Measurements from ENCODE around the gene ANKMY2. TPM values are rescaled to one million over a fixed set of nuclear protein-coding genes. Genes with fewer than 3 reads are reported as not detected.

Gene ANKMY2
- total RNA-seq, 2 experiments from 2014 or later = 10.3 to 15.2 TPM

DNA sequence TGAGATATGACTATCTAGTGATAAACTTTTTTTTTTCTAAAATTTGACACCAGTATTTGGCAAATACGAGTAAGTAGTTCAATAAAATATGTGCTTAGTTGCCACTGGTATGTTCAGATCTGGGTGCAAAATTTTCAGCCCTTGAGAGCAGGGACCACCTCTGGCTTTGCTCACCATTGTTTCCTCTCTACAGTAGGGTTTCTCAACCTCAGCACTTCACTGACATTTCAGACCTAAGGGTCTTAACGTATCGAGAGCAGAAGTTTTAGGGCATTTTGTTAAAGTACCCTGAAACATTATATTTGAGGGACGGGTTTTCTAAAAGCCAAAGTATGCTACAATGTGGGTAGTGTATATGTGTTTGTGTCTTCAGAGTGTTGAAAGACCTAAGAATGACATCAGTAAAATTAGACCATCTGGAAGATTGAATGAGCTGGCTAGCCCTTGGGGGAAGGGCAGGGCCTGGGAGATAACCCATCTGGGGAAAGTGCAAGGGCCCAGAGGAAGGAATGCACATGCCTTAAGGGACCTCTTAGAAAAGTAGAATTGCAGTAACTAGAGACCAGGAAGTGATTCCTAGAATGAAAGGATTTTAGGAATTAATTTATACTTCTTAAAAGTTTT is 12.2 kb upstream of the ANKMY2 start:
- no TSS peak for BruUV-seq (replicated peaks)

DNA sequence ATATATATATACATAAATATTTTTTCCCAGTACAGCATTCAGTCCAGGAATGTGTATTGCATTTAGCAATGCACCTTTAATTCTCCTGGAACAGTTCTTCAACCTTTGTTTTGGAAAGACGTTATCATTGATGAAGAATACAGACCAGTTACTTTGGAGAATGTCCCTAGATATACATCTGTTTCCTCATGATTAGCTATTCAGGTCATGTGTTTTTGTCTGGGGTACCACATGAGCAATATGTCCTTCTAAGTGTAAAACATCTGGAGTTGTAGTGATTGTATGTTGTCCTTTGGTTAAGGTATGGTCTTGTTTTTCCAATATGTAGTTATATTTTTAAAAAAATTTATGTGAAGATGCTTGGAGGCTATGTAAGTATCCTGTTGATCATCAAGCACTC is 10.6 kb upstream of the ANKMY2 start:
- peaks cover 36% of the 10 kb centered on the region for H4K20me1 ChIP-seq (ENCODE audit: insufficient read depth, low read length)
- H3K4me1 ChIP-seq (ENCODE audit: insufficient read depth, low read length, poor library complexity, severe bottlenecking) = peaks cover 8% of the 10 kb centered on the region
- no peak for DNase-seq (ENCODE audit: low spot score)
- peaks cover 98% of the 10 kb centered on the region for H3K79me2 ChIP-seq (ENCODE audit: insufficient read depth, low read depth, low read length)
- no peaks in the 10 kb centered on the region for H3K9me2 ChIP-seq (ENCODE audit: insufficient read depth, low read length)
- POLR2A ChIA-PET = interaction anchor here (0.8 to 1.7 kb wide), 3 partner anchors 9 to 12 kb away, joined by 3 to 8 read pairs (median 3); partner anchors contain the start of genes ANKMY2 and BZW2
- intact Hi-C loops (cut with micrococcal nuclease; ENCODE audit: unreplicated experiment) = no loop called here
- H3K27ac ChIP-seq (ENCODE audit: low read depth, low read length, poor library complexity, severe bottlenecking) = no peak overlapping the region
- H2AFZ ChIP-seq (ENCODE audit: low read length) = no peak overlapping the region
- no peaks in the 10 kb centered on the region for H3K9me3 ChIP-seq (ENCODE audit: low read length)
- BruUV-seq (replicated peaks) = no TSS peak
- H3K4me3 ChIP-seq (ENCODE audit: low read depth, low read length, poor library complexity, severe bottlenecking) = no peak overlapping the region
- H3K36me3 ChIP-seq (ENCODE audit: insufficient read depth, low read length) = peaks cover 33% of the 10 kb centered on the region
- CTCF ChIA-PET (ENCODE audit: unreplicated experiment) = no interaction called here
- no peak for TF ChIP-seq EZH2phosphoT487 (IDR thresholded peaks at IDR 0.05; ENCODE audit: borderline replicate concordance, low read depth, low read length)
- TF ChIP-seq, protein P1, sequence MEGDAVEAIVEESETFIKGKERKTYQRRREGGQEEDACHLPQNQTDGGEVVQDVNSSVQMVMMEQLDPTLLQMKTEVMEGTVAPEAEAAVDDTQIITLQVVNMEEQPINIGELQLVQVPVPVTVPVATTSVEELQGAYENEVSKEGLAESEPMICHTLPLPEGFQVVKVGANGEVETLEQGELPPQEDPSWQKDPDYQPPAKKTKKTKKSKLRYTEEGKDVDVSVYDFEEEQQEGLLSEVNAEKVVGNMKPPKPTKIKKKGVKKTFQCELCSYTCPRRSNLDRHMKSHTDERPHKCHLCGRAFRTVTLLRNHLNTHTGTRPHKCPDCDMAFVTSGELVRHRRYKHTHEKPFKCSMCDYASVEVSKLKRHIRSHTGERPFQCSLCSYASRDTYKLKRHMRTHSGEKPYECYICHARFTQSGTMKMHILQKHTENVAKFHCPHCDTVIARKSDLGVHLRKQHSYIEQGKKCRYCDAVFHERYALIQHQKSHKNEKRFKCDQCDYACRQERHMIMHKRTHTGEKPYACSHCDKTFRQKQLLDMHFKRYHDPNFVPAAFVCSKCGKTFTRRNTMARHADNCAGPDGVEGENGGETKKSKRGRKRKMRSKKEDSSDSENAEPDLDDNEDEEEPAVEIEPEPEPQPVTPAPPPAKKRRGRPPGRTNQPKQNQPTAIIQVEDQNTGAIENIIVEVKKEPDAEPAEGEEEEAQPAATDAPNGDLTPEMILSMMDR (conservative IDR thresholded peaks at IDR 0.05; ENCODE audit: low read length) = no peak
- no peak overlapping the region for H3K4me2 ChIP-seq (ENCODE audit: low read length)

More for the DNA sequence above, 12.2 kb upstream of the ANKMY2 start:
- Histone ChIP-seq H3K4me3 (ENCODE audit: low read depth, low read length, poor library complexity, severe bottlenecking) (no peak overlapping the region), H3K9me3 (ENCODE audit: low read length) (no peaks in the 10 kb centered on the region), H3K27ac (ENCODE audit: low read depth, low read length, poor library complexity, severe bottlenecking) (no peak overlapping the region), H3K79me2 (ENCODE audit: insufficient read depth, low read depth, low read length) (peaks cover 98% of the 10 kb centered on the region), H4K20me1 (ENCODE audit: insufficient read depth, low read length) (peaks cover 41% of the 10 kb centered on the region), H3K9me2 (ENCODE audit: insufficient read depth, low read length) (no peaks in the 10 kb centered on the region), H3K4me1 (ENCODE audit: insufficient read depth, low read length, poor library complexity, severe bottlenecking) (peaks cover 7% of the 10 kb centered on the region), H2AFZ (ENCODE audit: low read length) (no peak overlapping the region), H3K36me3 (ENCODE audit: insufficient read depth, low read length) (peaks cover 36% of the 10 kb centered on the region), H3K4me2 (ENCODE audit: low read length) (no peak overlapping the region)
- ChIA-PET POLR2A (interaction anchor here (0.6 to 2.5 kb wide), 6 partner anchors 9 to 34 kb away, joined by 3 to 9 read pairs (median 4); partner anchors contain the start of genes ANKMY2 and BZW2), CTCF (ENCODE audit: unreplicated experiment) (no interaction called here)
- TF ChIP-seq, protein P1 (conservative IDR thresholded peaks at IDR 0.05; ENCODE audit: low read length) = no peak
- TF ChIP-seq EZH2phosphoT487 (IDR thresholded peaks at IDR 0.05; ENCODE audit: borderline replicate concordance, low read depth, low read length) = no peak
- no peak for DNase-seq (ENCODE audit: low spot score)
- intact Hi-C loops (cut with micrococcal nuclease; ENCODE audit: unreplicated experiment) = no loop called here

DNA sequence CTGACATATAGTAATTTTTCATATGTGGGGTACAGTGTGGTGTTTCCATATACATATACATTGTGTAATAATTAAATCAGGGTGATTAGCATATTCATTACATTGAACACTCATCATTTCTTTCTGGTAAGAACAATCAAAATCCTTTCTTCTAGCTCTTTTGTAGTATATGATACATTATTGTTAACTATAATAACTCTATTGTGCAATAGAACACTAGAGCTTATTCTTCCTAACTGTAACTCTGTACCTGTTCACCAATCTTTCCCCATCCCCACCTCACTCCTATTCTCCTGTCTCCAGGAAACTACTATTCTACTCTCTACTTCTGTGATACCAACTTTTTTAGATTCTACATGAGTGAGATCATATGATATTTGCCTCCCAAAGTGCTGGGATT is 9.8 kb upstream of the ANKMY2 start:
- no peak for TF ChIP-seq EZH2phosphoT487 (IDR thresholded peaks at IDR 0.05; ENCODE audit: borderline replicate concordance, low read depth, low read length)
- TF ChIP-seq, protein P1 (conservative IDR thresholded peaks at IDR 0.05; ENCODE audit: low read length) = no peak
- no TSS peak for BruUV-seq (replicated peaks)
- CTCF ChIA-PET (ENCODE audit: unreplicated experiment) = no interaction called here

More for the DNA sequence above, 9.8 kb upstream of the ANKMY2 start:
- Histone ChIP-seq H3K79me2 (ENCODE audit: insufficient read depth, low read depth, low read length) (peaks cover 98% of the 10 kb centered on the region), H3K4me1 (ENCODE audit: insufficient read depth, low read length, poor library complexity, severe bottlenecking) (peaks cover 15% of the 10 kb centered on the region), H3K9me3 (ENCODE audit: low read length) (no peaks in the 10 kb centered on the region), H3K4me3 (ENCODE audit: low read depth, low read length, poor library complexity, severe bottlenecking) (no peak overlapping the region), H2AFZ (ENCODE audit: low read length) (no peak overlapping the region), H3K4me2 (ENCODE audit: low read length) (no peak overlapping the region), H3K9me2 (ENCODE audit: insufficient read depth, low read length) (no peaks in the 10 kb centered on the region), H3K36me3 (ENCODE audit: insufficient read depth, low read length) (peaks cover 37% of the 10 kb centered on the region), H3K27ac (ENCODE audit: low read depth, low read length, poor library complexity, severe bottlenecking) (no peak overlapping the region), H4K20me1 (ENCODE audit: insufficient read depth, low read length) (peaks cover 41% of the 10 kb centered on the region)
- POLR2A ChIA-PET = interaction anchor here (1.7 kb wide), 1 partner anchor 9 kb away, joined by 7 read pairs; the partner anchor contains the start of genes ANKMY2 and BZW2
- no peak for DNase-seq (ENCODE audit: low spot score)
- intact Hi-C loops (cut with micrococcal nuclease; ENCODE audit: unreplicated experiment) = no loop called here

Measured in OCI-LY7 (cell line).